Thyroid gland (tissue), 4 donors: ENCODE measurements around the gene PTPRH.

Experiments
- CTCF ChIP-seq, 6 experiments: fragments of 200-600 bp in 3 of 6; fragments of 450-650 bp in 3 of 6; sonication (generic) in 3 of 6; IDR thresholded peaks; one replicate each; pipeline ENCODE4 v1.5.1; 2016 to 2019; ENCODE audit warnings: antibody characterized with exemption in 6 of 6, mild to moderate bottlenecking in 2 of 6, inconsistent platforms in 1 of 6, moderate library complexity in 1 of 6
- POLR2A ChIP-seq, 2 donors: fragments of 450-650 bp; IDR thresholded peaks; one replicate each; pipeline ENCODE4 v1.6.1; 2017; ENCODE audit warnings: antibody characterized with exemption in 2 of 2, mild to moderate bottlenecking in 2 of 2, moderate library complexity in 1 of 2

GRCh38 chr19:55230780-55231179 lies 21.5 kb upstream of the PTPRH start:
- TF ChIP-seq CTCF (IDR thresholded peaks at IDR 0.05) (no peak), POLR2A (IDR thresholded peaks at IDR 0.05) (no peak)
